ENCODE measurements around the gene TCAIM.

DNA sequence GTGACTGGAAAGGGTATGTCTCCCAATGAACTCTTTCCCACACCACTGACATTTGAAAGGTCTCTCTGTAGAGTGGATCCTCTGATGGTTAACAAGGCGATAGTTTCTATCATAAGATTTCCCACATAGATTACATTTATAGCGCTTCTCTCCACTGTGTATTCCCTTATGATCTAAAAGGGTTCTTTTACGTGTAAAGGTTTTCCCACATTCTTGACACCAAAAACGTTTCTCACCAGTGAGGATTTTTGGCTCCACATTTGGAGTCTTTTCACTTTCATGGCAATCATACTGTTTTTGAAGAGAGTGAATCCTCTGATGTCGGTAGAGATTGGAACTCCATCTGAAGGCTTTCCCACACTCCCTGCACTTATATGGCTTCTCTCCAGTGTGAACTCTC is 108.4 kb downstream of the TCAIM start:
- TF ChIP-seq, protein P1, sequence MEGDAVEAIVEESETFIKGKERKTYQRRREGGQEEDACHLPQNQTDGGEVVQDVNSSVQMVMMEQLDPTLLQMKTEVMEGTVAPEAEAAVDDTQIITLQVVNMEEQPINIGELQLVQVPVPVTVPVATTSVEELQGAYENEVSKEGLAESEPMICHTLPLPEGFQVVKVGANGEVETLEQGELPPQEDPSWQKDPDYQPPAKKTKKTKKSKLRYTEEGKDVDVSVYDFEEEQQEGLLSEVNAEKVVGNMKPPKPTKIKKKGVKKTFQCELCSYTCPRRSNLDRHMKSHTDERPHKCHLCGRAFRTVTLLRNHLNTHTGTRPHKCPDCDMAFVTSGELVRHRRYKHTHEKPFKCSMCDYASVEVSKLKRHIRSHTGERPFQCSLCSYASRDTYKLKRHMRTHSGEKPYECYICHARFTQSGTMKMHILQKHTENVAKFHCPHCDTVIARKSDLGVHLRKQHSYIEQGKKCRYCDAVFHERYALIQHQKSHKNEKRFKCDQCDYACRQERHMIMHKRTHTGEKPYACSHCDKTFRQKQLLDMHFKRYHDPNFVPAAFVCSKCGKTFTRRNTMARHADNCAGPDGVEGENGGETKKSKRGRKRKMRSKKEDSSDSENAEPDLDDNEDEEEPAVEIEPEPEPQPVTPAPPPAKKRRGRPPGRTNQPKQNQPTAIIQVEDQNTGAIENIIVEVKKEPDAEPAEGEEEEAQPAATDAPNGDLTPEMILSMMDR (IDR thresholded peaks at IDR 0.05; ENCODE audit: low read depth, low read length, poor library complexity, severe bottlenecking) = no peak
- no peak for TF ChIP-seq EZH2phosphoT487 (IDR thresholded peaks at IDR 0.05; ENCODE audit: borderline replicate concordance, low read length)

All from DOHH2 (cell line).